Activated T-cell treated with anti-CD3 and anti-CD28 coated beads, Interleukin-2, amount 50 U/mL, for 48 hours (primary cell): Measurements from ENCODE around the gene RAPGEF1.

ENCODE experiments used
- DNase-seq, 2 experiments: peaks; one replicate each; pipeline ENCODE4 v3.0.0-alpha.2; 2020

RAPGEF1 gene

GRCh38 chr9:131595696-131596429 lies 144.0 kb downstream of the RAPGEF1 start:
- DNase-seq: no peak

GRCh38 chr9:131594906-131595665 lies 144.8 kb downstream of the RAPGEF1 start:
- DNase-seq: no peak

GRCh38 chr9:131593936-131594665 lies 145.8 kb downstream of the RAPGEF1 start:
- no peak for DNase-seq

- no peak for DNase-seq
These were observed 146.6 kb downstream of the RAPGEF1 start for GRCh38 chr9:131593091-131593820.

GRCh38 chr9:131591845-131592208 lies 148.0 kb downstream of the RAPGEF1 start:
- no peak for DNase-seq

GRCh38 chr9:131590907-131591844 lies 148.7 kb downstream of the RAPGEF1 start:
- peak; percentile 82 to 87 for DNase-seq

- DNase-seq: no peak
These were observed 149.4 kb downstream of the RAPGEF1 start for GRCh38 chr9:131590449-131590848.

- no peak for DNase-seq
These were observed 149.9 kb downstream of the RAPGEF1 start for GRCh38 chr9:131589993-131590392.

GRCh38 chr9:131589124-131589711 lies 150.7 kb downstream of the RAPGEF1 start:
- no peak for DNase-seq

- no peak for DNase-seq
These were observed 151.5 kb downstream of the RAPGEF1 start for GRCh38 chr9:131588396-131588795.

- DNase-seq: no peak
These were observed 152.0 kb downstream of the RAPGEF1 start for GRCh38 chr9:131587906-131588305.

GRCh38 chr9:131587331-131587730 lies 152.5 kb downstream of the RAPGEF1 start:
- DNase-seq: no peak

GRCh38 chr9:131585375-131585774 lies 154.5 kb downstream of the RAPGEF1 start:
- DNase-seq: peak; percentile 40 to 56

- DNase-seq: no peak
These were observed 155.0 kb downstream of the RAPGEF1 start for GRCh38 chr9:131584858-131585257.

GRCh38 chr9:131583836-131584555 lies 155.9 kb downstream of the RAPGEF1 start:
- DNase-seq: no peak

- DNase-seq: no peak
These were observed 156.6 kb downstream of the RAPGEF1 start for GRCh38 chr9:131583337-131583645.

GRCh38 chr9:131582466-131583336 lies 157.2 kb downstream of the RAPGEF1 start:
- DNase-seq: no peak

- DNase-seq: no peak
These were observed 157.8 kb downstream of the RAPGEF1 start for GRCh38 chr9:131582056-131582455.

GRCh38 chr9:131580358-131580757 lies 159.5 kb downstream of the RAPGEF1 start:
- DNase-seq: no peak

- no peak for DNase-seq
These were observed 160.1 kb downstream of the RAPGEF1 start for GRCh38 chr9:131579789-131580211.
